Coronary artery (tissue), 2 donors: Measurements from ENCODE around the gene KIF5C.

Source experiments
- DNase-seq: peaks from one replicate; pipeline ENCODE4 v3.0.0-alpha.2; 2017; ENCODE audit warnings: low spot score
- H3K27ac ChIP-seq, 2 donors: fragments of 200-600 bp; sonication (generic); one replicate each; pipeline ENCODE4 v1.5.1; 2016 to 2019
- H3K4me3 ChIP-seq: fragments of 200-600 bp; sonication (generic); 2 replicates; pipeline ENCODE4 v1.5.1; 2016; ENCODE audit warnings: mild to moderate bottlenecking, moderate library complexity
- TF ChIP-seq, protein P1 (sequence below): fragments of 200-600 bp; sonication (generic); IDR thresholded peaks from one replicate; pipeline ENCODE4 v1.5.1; 2019; ENCODE audit warnings: antibody characterized with exemption

KIF5C gene

GRCh38 chr2:149005471-149006077, 130.5 kb downstream of the KIF5C start:
- H3K27ac ChIP-seq, result no peak overlapping the region
- no peak for DNase-seq
- H3K4me3 ChIP-seq, result no peak overlapping the region
- TF ChIP-seq, protein P1, sequence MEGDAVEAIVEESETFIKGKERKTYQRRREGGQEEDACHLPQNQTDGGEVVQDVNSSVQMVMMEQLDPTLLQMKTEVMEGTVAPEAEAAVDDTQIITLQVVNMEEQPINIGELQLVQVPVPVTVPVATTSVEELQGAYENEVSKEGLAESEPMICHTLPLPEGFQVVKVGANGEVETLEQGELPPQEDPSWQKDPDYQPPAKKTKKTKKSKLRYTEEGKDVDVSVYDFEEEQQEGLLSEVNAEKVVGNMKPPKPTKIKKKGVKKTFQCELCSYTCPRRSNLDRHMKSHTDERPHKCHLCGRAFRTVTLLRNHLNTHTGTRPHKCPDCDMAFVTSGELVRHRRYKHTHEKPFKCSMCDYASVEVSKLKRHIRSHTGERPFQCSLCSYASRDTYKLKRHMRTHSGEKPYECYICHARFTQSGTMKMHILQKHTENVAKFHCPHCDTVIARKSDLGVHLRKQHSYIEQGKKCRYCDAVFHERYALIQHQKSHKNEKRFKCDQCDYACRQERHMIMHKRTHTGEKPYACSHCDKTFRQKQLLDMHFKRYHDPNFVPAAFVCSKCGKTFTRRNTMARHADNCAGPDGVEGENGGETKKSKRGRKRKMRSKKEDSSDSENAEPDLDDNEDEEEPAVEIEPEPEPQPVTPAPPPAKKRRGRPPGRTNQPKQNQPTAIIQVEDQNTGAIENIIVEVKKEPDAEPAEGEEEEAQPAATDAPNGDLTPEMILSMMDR, result no peak

GRCh38 chr2:149006883-149007543, 132.0 kb downstream of the KIF5C start:
- H3K27ac ChIP-seq, result no peak overlapping the region

DNA sequence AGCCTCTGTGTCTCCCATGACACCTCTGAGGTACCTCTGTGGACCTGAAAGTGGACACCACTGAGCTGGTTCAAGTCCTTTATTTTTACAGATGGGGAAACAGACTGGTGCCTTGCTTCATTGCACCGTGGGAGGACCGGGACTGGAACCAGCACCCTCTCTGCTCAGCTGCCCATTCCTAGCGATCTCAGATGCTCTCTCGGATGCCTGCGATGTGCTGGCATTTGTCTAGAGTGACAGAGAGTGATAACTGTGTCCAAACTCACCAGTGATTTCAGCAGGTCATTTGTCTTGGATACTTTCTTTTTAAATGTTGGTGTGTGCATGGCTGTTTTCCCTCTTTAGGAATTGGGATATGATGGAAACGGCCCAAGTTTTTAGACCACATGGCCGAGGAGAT, 133.4 kb downstream of the KIF5C start:
- DNase-seq, result no peak

More at GRCh38 chr2:149006883-149007543, 132.0 kb downstream of the KIF5C start:
- TF ChIP-seq, protein P1, result no peak
- no peak overlapping the region for H3K4me3 ChIP-seq
- no peak for DNase-seq

GRCh38 chr2:149009576-149010461, 134.8 kb downstream of the KIF5C start:
- TF ChIP-seq, protein P1, result no peak
- Histone ChIP-seq H3K27ac (no peak overlapping the region), H3K4me3 (no peak overlapping the region)
- no peak for DNase-seq

More for the DNA sequence above, 133.4 kb downstream of the KIF5C start:
- TF ChIP-seq, protein P1, result no peak
- Histone ChIP-seq H3K4me3 (no peak overlapping the region), H3K27ac (no peak overlapping the region)

- H3K4me3 ChIP-seq, result no peak overlapping the region
- DNase-seq, result no peak
- H3K27ac ChIP-seq, result no peak overlapping the region
- TF ChIP-seq, protein P1, result no peak
Observed at GRCh38 chr2:149012545-149012944, 137.5 kb downstream of the KIF5C start.

- TF ChIP-seq, protein P1, result no peak
- H3K4me3 ChIP-seq, result no peak overlapping the region
- DNase-seq, result no peak
- no peak overlapping the region for H3K27ac ChIP-seq
Observed at GRCh38 chr2:149015501-149015900, 140.5 kb downstream of the KIF5C start.
